HepG2 (cell line): ENCODE measurements around the gene DENND10. TPM values are rescaled to one million over a fixed set of nuclear protein-coding genes. Genes with fewer than 3 reads are reported as not detected.

Experiments
- ARNT2 ChIP-seq: sonication (generic); formaldehyde crosslinking; IDR thresholded peaks from 2 replicates; pipeline ENCODE4 v1.8.0; 2022; ENCODE audit warnings: mild to moderate bottlenecking, low read depth, missing genetic modification reagents, moderate library complexity
- EZH2 ChIP-seq: conservative IDR thresholded peaks from 2 replicates; pipeline ENCODE4 v1.6.1; 2012; ENCODE audit warnings: mild to moderate bottlenecking, low read depth, low read length, moderate library complexity
- HOXA3 ChIP-seq: sonication (generic); formaldehyde crosslinking; IDR thresholded peaks from 2 replicates; pipeline ENCODE4 v1.5.0; 2020; ENCODE audit warnings: missing genetic modification reagents
- NCOA1 ChIP-seq: sonication (generic); formaldehyde crosslinking; IDR thresholded peaks from 2 replicates; pipeline ENCODE4 v1.9.0; 2021; ENCODE audit warnings: missing genetic modification reagents
- NFE2L1 ChIP-seq: sonication (generic); formaldehyde crosslinking; IDR thresholded peaks from 2 replicates; pipeline ENCODE4 v1.4.0; 2020; ENCODE audit warnings: missing genetic modification reagents, mild to moderate bottlenecking, borderline replicate concordance
- NR2C2 ChIP-seq: sonication (generic); formaldehyde crosslinking; IDR thresholded peaks from 2 replicates; pipeline ENCODE4 v1.4.0; 2020; ENCODE audit warnings: missing genetic modification reagents, mild to moderate bottlenecking, moderate library complexity, borderline replicate concordance
- RAD21 ChIP-seq: fragments of 450-650 bp; formaldehyde crosslinking; IDR thresholded peaks from 2 replicates; pipeline ENCODE4 v1.5.0; 2020; ENCODE audit warnings: mild to moderate bottlenecking
- REXO4 ChIP-seq: sonication (generic); formaldehyde crosslinking; IDR thresholded peaks from 2 replicates; pipeline ENCODE4 v1.8.0; 2022; ENCODE audit warnings: missing genetic modification reagents, mild to moderate bottlenecking, borderline replicate concordance
- TBP ChIP-seq: sonication (generic); formaldehyde crosslinking; IDR thresholded peaks from 2 replicates; pipeline ENCODE4 v1.5.0; 2020; ENCODE audit warnings: missing genetic modification reagents
- TBX2 ChIP-seq: sonication (generic); formaldehyde crosslinking; IDR thresholded peaks from 2 replicates; pipeline ENCODE4 v1.5.0; 2020; ENCODE audit warnings: missing genetic modification reagents, mild to moderate bottlenecking, borderline replicate concordance
- U2AF1 ChIP-seq: fragments of 200-400 bp; formaldehyde crosslinking; optimal IDR thresholded peaks from 2 replicates; pipeline ENCODE3; 2017; ENCODE audit warnings: mild to moderate bottlenecking, low read depth, low read length
- ZFP37 ChIP-seq: sonication (generic); formaldehyde crosslinking; IDR thresholded peaks from 2 replicates; pipeline ENCODE4 v1.4.0; 2020; ENCODE audit warnings: missing genetic modification reagents, borderline replicate concordance
- ZIK1 ChIP-seq: sonication (generic); formaldehyde crosslinking; IDR thresholded peaks from 2 replicates; pipeline ENCODE4 v1.5.0; 2020; ENCODE audit warnings: mild to moderate bottlenecking, low read depth, missing genetic modification reagents, borderline replicate concordance
- ZMAT3 ChIP-seq: sonication (generic); formaldehyde crosslinking; conservative IDR thresholded peaks from 2 replicates; pipeline ENCODE4 v1.7.0; 2021; ENCODE audit warnings: missing genetic modification reagents
- ZNF431 ChIP-seq: sonication (generic); formaldehyde crosslinking; IDR thresholded peaks from 2 replicates; pipeline ENCODE4 v1.9.0; 2022; ENCODE audit warnings: missing genetic modification reagents, low read depth, mild to moderate bottlenecking, borderline replicate concordance
- ZNF547 ChIP-seq: sonication (generic); formaldehyde crosslinking; IDR thresholded peaks from 2 replicates; pipeline ENCODE4 v1.5.1; 2020; ENCODE audit warnings: mild to moderate bottlenecking, missing genetic modification reagents
- polyA plus RNA-seq, 8 experiments: library from polyadenylated mRNA; depleted of rRNA in 3 of 8; stranded (reverse) in 7 of 8; unstranded in 1 of 8; fragments of >200 nt; fragmentation: Illumina TruSeq in 4 of 8; extraction: Trizol in 4 of 8; gene quantifications; 2 replicates each; pipeline versions ENCODE4 v1.2.1 to v1.2.3, GENCODE V29; 2011 to 2016; ENCODE audit warnings: low read depth in 4 of 8, missing spikeins in 1 of 8, mixed read lengths in 1 of 8; ENCODE audit not compliant: insufficient read depth in 1 of 8
- total RNA-seq, 5 experiments: library from RNA; depleted of rRNA; stranded (reverse); fragments of >200 nt; fragmentation: Illumina TruSeq; extraction: Trizol; gene quantifications; 2 replicates each; pipeline ENCODE4 v1.2.3, GENCODE V29; 2016; ENCODE audit warnings: low read depth in 1 of 5
- TF ChIP-seq, protein P1 (sequence below): sonication (generic); formaldehyde crosslinking; IDR thresholded peaks from 2 replicates; pipeline ENCODE4 v1.8.0; 2022; ENCODE audit warnings: missing genetic modification reagents, mild to moderate bottlenecking, borderline replicate concordance
- TF ChIP-seq, protein P2 (sequence below): sonication (generic); formaldehyde crosslinking; IDR thresholded peaks from 2 replicates; pipeline ENCODE4 v1.5.0; 2020; ENCODE audit warnings: mild to moderate bottlenecking, missing genetic modification reagents, moderate library complexity
- TF ChIP-seq, protein P3 (sequence below): sonication (generic); formaldehyde crosslinking; IDR thresholded peaks from 2 replicates; pipeline ENCODE4 v1.4.0; 2020; ENCODE audit warnings: missing genetic modification reagents, borderline replicate concordance
- TF ChIP-seq, protein P4 (sequence below): sonication (generic); formaldehyde crosslinking; IDR thresholded peaks from 2 replicates; pipeline ENCODE4 v1.4.0; 2020; ENCODE audit warnings: missing genetic modification reagents
- TF ChIP-seq, protein P5 (sequence below): conservative IDR thresholded peaks from 2 replicates; pipeline ENCODE4 v1.6.1; 2018; ENCODE audit warnings: missing genetic modification reagents

DENND10 gene
- total and polyA plus RNA-seq, 2 of the 13 experiments (the other 11 are each of a cell fraction or from before 2014, with no cell fraction given): 43.7 to 78.8 TPM

DNA sequence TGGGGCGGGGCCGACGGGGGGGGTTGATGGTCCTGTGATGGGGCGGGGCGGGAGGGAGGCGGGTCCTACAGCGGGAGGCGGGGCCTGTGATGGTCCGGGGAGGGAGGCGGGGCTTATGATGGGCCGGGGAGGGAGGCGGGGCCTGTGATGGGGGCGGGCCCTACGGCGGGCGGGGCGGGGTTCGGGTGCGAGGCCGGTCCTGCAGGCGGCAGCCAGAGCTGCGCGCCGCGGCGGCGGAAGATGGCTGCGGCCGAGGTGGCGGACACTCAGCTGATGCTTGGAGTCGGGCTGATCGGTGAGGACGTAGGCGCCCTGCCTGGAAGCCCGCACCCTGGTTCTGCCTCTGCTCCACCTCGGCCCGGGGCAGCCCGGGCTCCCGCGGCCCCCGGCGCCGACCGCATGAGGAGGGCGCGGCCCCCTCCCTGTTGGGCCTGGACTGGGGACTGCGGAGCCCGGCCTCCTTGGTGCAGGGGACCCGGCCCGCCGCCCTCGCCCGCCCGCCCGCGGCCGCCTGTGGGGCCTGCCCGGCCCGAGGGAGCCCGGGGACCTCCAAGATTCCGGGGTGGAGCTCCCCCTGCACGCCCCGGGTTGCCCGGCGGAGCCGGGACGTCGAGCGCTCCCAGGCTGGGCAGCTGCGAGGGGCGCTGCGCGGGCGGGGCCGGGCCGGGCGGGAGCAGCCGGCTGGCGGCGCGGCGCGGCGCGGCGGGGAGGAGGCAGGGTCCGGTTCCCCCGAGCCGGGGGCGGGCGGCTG is at the start of gene DENND10 (continued):
- TF ChIP-seq EZH2 (no peak), NR2C2 (no peak), ZMAT3 (CRISPR knock-in tag) (peak; percentile 62; the same call in 1 of the 2 replicates), TBX2 (peak; percentile 24; the same call in 1 of the 2 replicates), ZNF431 (no peak), U2AF1 (no peak), ZFP37 (CRISPR knock-in tag) (no peak), RAD21 (CRISPR knock-in tag) (peak; percentile 50; the same call in 1 of the 2 replicates), ZNF547 (peak; percentile 83; the same call in 1 of the 2 replicates), TBP (no peak), HOXA3 (CRISPR knock-in tag) (peak; percentile 53), NFE2L1 (CRISPR knock-in tag) (no peak), REXO4 (CRISPR knock-in tag) (no peak), ZIK1 (CRISPR knock-in tag) (no peak; the same call in 1 of the 2 replicates), NCOA1 (CRISPR knock-in tag) (no peak), ARNT2 (CRISPR knock-in tag) (0 out of 2 replicates have a peak, but pooled peaks have one; percentile 37)
- TF ChIP-seq, protein P1, sequence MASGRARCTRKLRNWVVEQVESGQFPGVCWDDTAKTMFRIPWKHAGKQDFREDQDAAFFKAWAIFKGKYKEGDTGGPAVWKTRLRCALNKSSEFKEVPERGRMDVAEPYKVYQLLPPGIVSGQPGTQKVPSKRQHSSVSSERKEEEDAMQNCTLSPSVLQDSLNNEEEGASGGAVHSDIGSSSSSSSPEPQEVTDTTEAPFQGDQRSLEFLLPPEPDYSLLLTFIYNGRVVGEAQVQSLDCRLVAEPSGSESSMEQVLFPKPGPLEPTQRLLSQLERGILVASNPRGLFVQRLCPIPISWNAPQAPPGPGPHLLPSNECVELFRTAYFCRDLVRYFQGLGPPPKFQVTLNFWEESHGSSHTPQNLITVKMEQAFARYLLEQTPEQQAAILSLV (CRISPR knock-in tag): peak; percentile 71; the same call in 1 of the 2 replicates
- TF ChIP-seq, protein P2, sequence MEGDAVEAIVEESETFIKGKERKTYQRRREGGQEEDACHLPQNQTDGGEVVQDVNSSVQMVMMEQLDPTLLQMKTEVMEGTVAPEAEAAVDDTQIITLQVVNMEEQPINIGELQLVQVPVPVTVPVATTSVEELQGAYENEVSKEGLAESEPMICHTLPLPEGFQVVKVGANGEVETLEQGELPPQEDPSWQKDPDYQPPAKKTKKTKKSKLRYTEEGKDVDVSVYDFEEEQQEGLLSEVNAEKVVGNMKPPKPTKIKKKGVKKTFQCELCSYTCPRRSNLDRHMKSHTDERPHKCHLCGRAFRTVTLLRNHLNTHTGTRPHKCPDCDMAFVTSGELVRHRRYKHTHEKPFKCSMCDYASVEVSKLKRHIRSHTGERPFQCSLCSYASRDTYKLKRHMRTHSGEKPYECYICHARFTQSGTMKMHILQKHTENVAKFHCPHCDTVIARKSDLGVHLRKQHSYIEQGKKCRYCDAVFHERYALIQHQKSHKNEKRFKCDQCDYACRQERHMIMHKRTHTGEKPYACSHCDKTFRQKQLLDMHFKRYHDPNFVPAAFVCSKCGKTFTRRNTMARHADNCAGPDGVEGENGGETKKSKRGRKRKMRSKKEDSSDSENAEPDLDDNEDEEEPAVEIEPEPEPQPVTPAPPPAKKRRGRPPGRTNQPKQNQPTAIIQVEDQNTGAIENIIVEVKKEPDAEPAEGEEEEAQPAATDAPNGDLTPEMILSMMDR (CRISPR knock-in tag): no peak
- TF ChIP-seq, protein P3, sequence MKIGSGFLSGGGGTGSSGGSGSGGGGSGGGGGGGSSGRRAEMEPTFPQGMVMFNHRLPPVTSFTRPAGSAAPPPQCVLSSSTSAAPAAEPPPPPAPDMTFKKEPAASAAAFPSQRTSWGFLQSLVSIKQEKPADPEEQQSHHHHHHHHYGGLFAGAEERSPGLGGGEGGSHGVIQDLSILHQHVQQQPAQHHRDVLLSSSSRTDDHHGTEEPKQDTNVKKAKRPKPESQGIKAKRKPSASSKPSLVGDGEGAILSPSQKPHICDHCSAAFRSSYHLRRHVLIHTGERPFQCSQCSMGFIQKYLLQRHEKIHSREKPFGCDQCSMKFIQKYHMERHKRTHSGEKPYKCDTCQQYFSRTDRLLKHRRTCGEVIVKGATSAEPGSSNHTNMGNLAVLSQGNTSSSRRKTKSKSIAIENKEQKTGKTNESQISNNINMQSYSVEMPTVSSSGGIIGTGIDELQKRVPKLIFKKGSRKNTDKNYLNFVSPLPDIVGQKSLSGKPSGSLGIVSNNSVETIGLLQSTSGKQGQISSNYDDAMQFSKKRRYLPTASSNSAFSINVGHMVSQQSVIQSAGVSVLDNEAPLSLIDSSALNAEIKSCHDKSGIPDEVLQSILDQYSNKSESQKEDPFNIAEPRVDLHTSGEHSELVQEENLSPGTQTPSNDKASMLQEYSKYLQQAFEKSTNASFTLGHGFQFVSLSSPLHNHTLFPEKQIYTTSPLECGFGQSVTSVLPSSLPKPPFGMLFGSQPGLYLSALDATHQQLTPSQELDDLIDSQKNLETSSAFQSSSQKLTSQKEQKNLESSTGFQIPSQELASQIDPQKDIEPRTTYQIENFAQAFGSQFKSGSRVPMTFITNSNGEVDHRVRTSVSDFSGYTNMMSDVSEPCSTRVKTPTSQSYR (CRISPR knock-in tag): peak; percentile 11; the same call in 1 of the 2 replicates
- TF ChIP-seq, protein P4, sequence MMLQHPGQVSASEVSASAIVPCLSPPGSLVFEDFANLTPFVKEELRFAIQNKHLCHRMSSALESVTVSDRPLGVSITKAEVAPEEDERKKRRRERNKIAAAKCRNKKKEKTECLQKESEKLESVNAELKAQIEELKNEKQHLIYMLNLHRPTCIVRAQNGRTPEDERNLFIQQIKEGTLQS: 0 out of 2 replicates have a peak, but pooled peaks have one; percentile 27
- TF ChIP-seq, protein P5, sequence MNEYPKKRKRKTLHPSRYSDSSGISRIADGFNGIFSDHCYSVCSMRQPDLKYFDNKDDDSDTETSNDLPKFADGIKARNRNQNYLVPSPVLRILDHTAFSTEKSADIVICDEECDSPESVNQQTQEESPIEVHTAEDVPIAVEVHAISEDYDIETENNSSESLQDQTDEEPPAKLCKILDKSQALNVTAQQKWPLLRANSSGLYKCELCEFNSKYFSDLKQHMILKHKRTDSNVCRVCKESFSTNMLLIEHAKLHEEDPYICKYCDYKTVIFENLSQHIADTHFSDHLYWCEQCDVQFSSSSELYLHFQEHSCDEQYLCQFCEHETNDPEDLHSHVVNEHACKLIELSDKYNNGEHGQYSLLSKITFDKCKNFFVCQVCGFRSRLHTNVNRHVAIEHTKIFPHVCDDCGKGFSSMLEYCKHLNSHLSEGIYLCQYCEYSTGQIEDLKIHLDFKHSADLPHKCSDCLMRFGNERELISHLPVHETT (CRISPR knock-in tag): no peak
